HUES6 (cell line): ENCODE measurements around the gene ASB4.
"Not testable (repeated sequence)": the region's sequence is repeated elsewhere in the genome, so short reads cannot be mapped to it uniquely, and the experiment has no call there.

Experiments
- H3K27ac ChIP-seq: 2 replicates; pipeline ENCODE4 v1.7.0; 2013; ENCODE audit warnings: low read depth, mild to moderate bottlenecking, low read length, inconsistent platforms
- H3K27me3 ChIP-seq: 2 replicates; pipeline ENCODE4 v1.6.1; 2013; ENCODE audit warnings: low read length; ENCODE audit not compliant: control insufficient read depth, insufficient read depth
- H3K36me3 ChIP-seq: 2 replicates; pipeline ENCODE4 v1.6.1; 2013; ENCODE audit warnings: low read length; ENCODE audit not compliant: control insufficient read depth, insufficient read depth
- H3K4me1 ChIP-seq: 2 replicates; pipeline ENCODE4 v1.6.1; 2013; ENCODE audit warnings: low read length; ENCODE audit not compliant: control insufficient read depth, insufficient read depth
- H3K4me3 ChIP-seq: 2 replicates; pipeline ENCODE4 v1.5.1; 2013; ENCODE audit warnings: low read depth, low read length
- H3K9ac ChIP-seq: one replicate; pipeline ENCODE4 v1.6.1; 2013; ENCODE audit warnings: mild to moderate bottlenecking, low read length
- H3K9me3 ChIP-seq: 2 replicates; pipeline ENCODE4 v1.6.1; 2013; ENCODE audit warnings: low read depth, low read length; ENCODE audit not compliant: control insufficient read depth, insufficient read depth

Gene ASB4, protein sequence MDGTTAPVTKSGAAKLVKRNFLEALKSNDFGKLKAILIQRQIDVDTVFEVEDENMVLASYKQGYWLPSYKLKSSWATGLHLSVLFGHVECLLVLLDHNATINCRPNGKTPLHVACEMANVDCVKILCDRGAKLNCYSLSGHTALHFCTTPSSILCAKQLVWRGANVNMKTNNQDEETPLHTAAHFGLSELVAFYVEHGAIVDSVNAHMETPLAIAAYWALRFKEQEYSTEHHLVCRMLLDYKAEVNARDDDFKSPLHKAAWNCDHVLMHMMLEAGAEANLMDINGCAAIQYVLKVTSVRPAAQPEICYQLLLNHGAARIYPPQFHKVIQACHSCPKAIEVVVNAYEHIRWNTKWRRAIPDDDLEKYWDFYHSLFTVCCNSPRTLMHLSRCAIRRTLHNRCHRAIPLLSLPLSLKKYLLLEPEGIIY

GRCh38 chr7:95485391-95486123 lies at the start of gene ASB4:
Gene ASB4 (plus strand): TSS chr7:95485943. CDS start chr7:95485972, 29 bp downstream.
- no peaks in the 10 kb centered on the region for H3K4me1 ChIP-seq
- H3K4me3 ChIP-seq: no peak within 1 kb of the TSS
- H3K27ac ChIP-seq: no peak within 1 kb of the TSS
- H3K27me3 ChIP-seq: no peaks in the 10 kb centered on the region
- no peak within 1 kb of the TSS for H3K9ac ChIP-seq
- H3K9me3 ChIP-seq: peaks cover 4% of the 10 kb centered on the region
- H3K36me3 ChIP-seq: no peaks in the 10 kb centered on the region

DNA sequence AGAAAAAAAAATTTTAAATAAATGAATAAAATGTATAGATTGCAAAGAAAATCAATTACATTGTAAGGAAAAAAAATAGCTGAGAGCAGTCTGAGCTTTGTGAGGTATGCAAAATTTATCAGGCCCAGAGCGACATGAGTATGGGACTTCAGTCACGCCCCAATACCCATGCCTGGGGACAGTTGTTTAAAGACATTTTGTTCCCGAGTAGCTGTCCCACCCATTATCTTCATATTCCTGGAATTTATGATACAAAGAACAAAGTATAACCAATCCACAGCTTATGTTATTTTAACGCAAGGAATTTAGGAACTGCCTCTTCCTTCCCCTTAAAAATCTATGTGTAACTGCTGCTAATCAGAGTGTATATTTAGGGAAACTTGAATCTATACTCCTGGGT lies 49.3 kb upstream of the ASB4 start:
- H3K9ac ChIP-seq: no peak overlapping the region
- no peaks in the 10 kb centered on the region for H3K36me3 ChIP-seq
- no peaks in the 10 kb centered on the region for H3K27me3 ChIP-seq
- no peak overlapping the region for H3K27ac ChIP-seq
- H3K4me3 ChIP-seq: no peak overlapping the region
- peaks cover 6% of the 10 kb centered on the region; the same call in 1 of the 2 replicates for H3K4me1 ChIP-seq
- H3K9me3 ChIP-seq: no peaks in the 10 kb centered on the region

DNA sequence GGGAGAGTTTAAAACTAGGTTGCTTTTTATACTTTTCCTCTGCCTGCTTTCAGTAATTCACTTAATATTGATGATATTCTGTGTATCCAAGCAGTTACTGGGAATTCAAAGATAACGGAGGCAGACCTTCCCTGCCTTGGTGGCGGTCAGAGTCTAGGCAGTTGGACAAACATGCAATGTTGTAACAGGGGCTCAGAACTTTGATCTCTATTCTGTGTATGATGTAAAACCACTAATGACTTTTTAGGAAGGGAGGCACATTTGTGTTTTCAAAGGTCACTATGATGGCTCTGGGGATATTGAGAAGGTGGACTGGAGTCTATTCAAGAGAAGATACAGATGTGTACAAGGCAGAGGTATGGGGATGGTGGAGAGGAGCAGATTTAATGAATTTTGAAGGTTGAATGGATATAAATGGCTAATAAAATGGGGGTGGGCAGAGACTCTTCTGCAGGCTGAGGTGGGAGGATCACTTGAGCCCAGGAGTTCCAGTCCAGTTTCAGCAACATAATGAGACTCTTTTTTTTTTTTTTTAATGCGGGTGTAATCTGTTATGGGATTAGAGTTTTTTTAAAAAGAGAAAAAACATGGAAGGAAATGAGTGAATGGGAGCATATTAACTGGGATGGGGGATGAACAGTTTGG lies 45.2 kb upstream of the ASB4 start:
- no peaks in the 10 kb centered on the region for H3K9me3 ChIP-seq
- H3K4me3 ChIP-seq: no peak overlapping the region
- H3K36me3 ChIP-seq: no peaks in the 10 kb centered on the region
- no peaks in the 10 kb centered on the region for H3K27me3 ChIP-seq
- no peak overlapping the region for H3K9ac ChIP-seq
- peaks cover under 1% of the 10 kb centered on the region; the same call in 1 of the 2 replicates for H3K4me1 ChIP-seq
- no peak overlapping the region for H3K27ac ChIP-seq

GRCh38 chr7:95441042-95441823 lies 44.5 kb upstream of the ASB4 start:
- Histone ChIP-seq H3K27me3 (no peaks in the 10 kb centered on the region), H3K27ac (no peak overlapping the region), H3K9me3 (no peaks in the 10 kb centered on the region), H3K4me1 (no peaks in the 10 kb centered on the region), H3K9ac (no peak overlapping the region), H3K4me3 (no peak overlapping the region), H3K36me3 (no peaks in the 10 kb centered on the region)

DNA sequence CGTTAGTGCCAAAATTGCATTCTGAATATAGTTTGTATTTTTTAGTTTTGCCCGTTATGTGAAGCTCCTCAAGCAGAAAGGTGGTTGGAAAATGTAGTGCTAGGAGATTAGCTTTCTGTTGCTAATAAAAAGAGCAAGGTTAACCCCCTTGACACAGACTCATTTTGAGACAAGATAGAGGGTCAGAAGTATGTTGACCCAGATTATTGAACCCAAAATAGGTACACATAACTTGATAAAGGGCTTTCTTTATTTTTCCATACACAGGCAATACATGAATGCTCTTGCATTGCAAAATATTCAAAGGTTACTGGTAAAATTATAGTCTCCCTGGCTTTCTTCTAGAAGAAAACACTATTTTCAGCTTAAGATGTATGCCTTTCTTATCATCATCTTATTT lies 40.9 kb upstream of the ASB4 start:
- H3K9ac ChIP-seq: no peak overlapping the region
- H3K27ac ChIP-seq: no peak overlapping the region
- no peaks in the 10 kb centered on the region for H3K36me3 ChIP-seq
- no peaks in the 10 kb centered on the region for H3K9me3 ChIP-seq
- H3K4me3 ChIP-seq: no peak overlapping the region
- H3K27me3 ChIP-seq: no peaks in the 10 kb centered on the region
- H3K4me1 ChIP-seq: no peaks in the 10 kb centered on the region

- Histone ChIP-seq H3K4me3 (no peak overlapping the region), H3K9ac (no peak overlapping the region), H3K36me3 (no peaks in the 10 kb centered on the region), H3K9me3 (no peaks in the 10 kb centered on the region), H3K27ac (no peak overlapping the region), H3K4me1 (no peaks in the 10 kb centered on the region), H3K27me3 (no peaks in the 10 kb centered on the region)
Observed at GRCh38 chr7:95446618-95447017, 39.1 kb upstream of the ASB4 start.

GRCh38 chr7:95454438-95455045 lies 31.2 kb upstream of the ASB4 start:
- Histone ChIP-seq H3K27ac (no peak overlapping the region), H3K27me3 (no peaks in the 10 kb centered on the region), H3K36me3 (no peaks in the 10 kb centered on the region), H3K9me3 (peaks cover 11% of the 10 kb centered on the region; the same call in 1 of the 2 replicates), H3K9ac (no peak overlapping the region), H3K4me3 (no peak overlapping the region), H3K4me1 (no peaks in the 10 kb centered on the region)

DNA sequence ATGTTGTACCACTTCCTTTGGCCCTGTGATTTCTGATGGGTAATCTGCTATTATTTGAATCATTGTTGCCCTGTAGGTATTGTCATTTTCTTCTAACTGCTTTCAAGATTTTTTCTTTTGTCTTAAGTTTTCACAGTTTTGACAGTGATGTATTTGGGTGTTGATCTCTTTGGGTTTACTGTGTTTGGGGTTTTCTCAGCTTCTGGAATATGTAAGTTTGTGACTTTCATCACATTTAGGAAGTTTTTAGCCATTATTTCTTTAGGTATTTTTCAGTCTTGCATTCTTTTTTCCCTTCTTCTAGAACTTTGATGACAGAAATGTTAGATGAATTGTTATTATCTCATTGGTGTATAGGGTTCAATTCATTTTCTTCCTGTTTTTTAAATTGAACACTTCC lies 27.8 kb upstream of the ASB4 start:
- Histone ChIP-seq H3K4me1 (no peaks in the 10 kb centered on the region), H3K27ac (no peak overlapping the region), H3K4me3 (no peak overlapping the region), H3K36me3 (no peaks in the 10 kb centered on the region), H3K9ac (no peak overlapping the region), H3K27me3 (no peaks in the 10 kb centered on the region), H3K9me3 (peaks cover 35% of the 10 kb centered on the region)

- not testable (repeated sequence) for H3K27ac ChIP-seq, H3K36me3 ChIP-seq, H3K9ac ChIP-seq, H3K27me3 ChIP-seq, H3K4me3 ChIP-seq, H3K4me1 ChIP-seq
- H3K9me3 ChIP-seq: peaks cover 37% of the 10 kb centered on the region
Observed at GRCh38 chr7:95460653-95461052, 25.1 kb upstream of the ASB4 start.

- Histone ChIP-seq H3K9me3 (peaks cover 1% of the 10 kb centered on the region; the same call in 1 of the 2 replicates), H3K36me3 (no peaks in the 10 kb centered on the region), H3K4me1 (peaks cover 27% of the 10 kb centered on the region), H3K27me3 (no peaks in the 10 kb centered on the region), H3K27ac (no peak overlapping the region), H3K9ac (no peak overlapping the region), H3K4me3 (no peak overlapping the region)
Observed at GRCh38 chr7:95467912-95468607, 17.7 kb upstream of the ASB4 start.
